ENCODE results near the gene PTPRT. TPM values are rescaled to one million over a fixed set of nuclear protein-coding genes. Genes with fewer than 3 reads are reported as not detected.

PTPRT gene
- total RNA-seq, 1 experiment from 2014 or later: 0.13 TPM

DNA sequence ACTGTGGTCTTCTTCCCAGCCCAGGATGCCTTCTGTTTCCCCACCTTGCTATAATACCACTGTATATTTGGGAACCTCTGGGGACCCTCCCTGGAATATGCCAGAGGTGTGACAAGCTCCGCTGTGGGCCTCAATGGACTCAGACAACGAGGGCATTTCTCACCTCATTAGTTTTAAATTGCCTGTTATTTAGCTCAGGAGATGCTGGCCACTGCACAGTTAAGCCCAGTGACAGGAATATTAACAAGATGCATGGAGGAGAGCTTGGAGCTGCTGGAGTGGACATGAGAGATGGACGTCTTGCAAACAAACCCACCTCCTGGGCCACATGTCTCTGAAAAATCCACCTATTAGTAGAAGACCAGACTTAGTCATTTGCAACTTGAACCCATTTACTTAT lies 1136.4 kb downstream of the PTPRT start:
- Histone ChIP-seq H3K4me1 (ENCODE audit: insufficient read depth, low read length) (no peaks in the 10 kb centered on the region), H2BK120ac (ENCODE audit: low read depth, low read length, poor library complexity, severe bottlenecking) (no peak overlapping the region), H3K4me2 (ENCODE audit: insufficient read depth, insufficient read length, low read length) (no peak overlapping the region), H3K9me3 (ENCODE audit: control insufficient read depth, low read depth, low read length) (no peaks in the 10 kb centered on the region), H3T11ph (ENCODE audit: low read length) (no peak overlapping the region), H4K8ac (replicated peaks; ENCODE audit: insufficient read length, low read depth, low read length) (no peak overlapping the region), H3K4ac (ENCODE audit: low read depth, low read length) (no peak overlapping the region), H4K20me1 (ENCODE audit: control insufficient read depth, insufficient read depth, insufficient read length) (no peaks in the 10 kb centered on the region), H3K79me2 (ENCODE audit: insufficient read depth, low read length) (no peaks in the 10 kb centered on the region), H3K18ac (ENCODE audit: insufficient read length, low read depth, low read length) (no peak overlapping the region), H4K91ac (ENCODE audit: insufficient read length, low read depth, low read length) (no peak overlapping the region), H3K14ac (ENCODE audit: insufficient read depth, low read length) (no peak overlapping the region), H3K23ac (ENCODE audit: insufficient read length, low read depth, low read length) (no peak overlapping the region), H2BK12ac (ENCODE audit: insufficient read length, low read depth, low read length) (no peak overlapping the region), H3K27ac (ENCODE audit: insufficient read length, low read depth, low read length) (no peak overlapping the region), H2BK20ac (ENCODE audit: low read depth, low read length, poor library complexity, severe bottlenecking) (no peak overlapping the region), H4K5ac (ENCODE audit: insufficient read length, low read depth, low read length) (no peak overlapping the region), H2BK15ac (ENCODE audit: low read depth, low read length) (no peak overlapping the region), H2AFZ (ENCODE audit: low read length) (no peak overlapping the region), H3K79me1 (ENCODE audit: insufficient read depth, low read depth, low read length, poor library complexity, severe bottlenecking) (no peaks in the 10 kb centered on the region), H2AK5ac (ENCODE audit: insufficient read length, low read length) (no peak overlapping the region), H3K56ac (ENCODE audit: insufficient read length, low read depth, low read length) (no peak overlapping the region), H3K9ac (ENCODE audit: extremely low read depth, insufficient read length, low read length) (no peak overlapping the region), H3K23me2 (ENCODE audit: insufficient read length, low read depth, low read length, poor library complexity, severe bottlenecking) (no peaks in the 10 kb centered on the region), H2BK5ac (ENCODE audit: insufficient read length, low read length) (no peak overlapping the region), H3K27me3 (ENCODE audit: insufficient read depth, low read length) (no peaks in the 10 kb centered on the region)
- H3K27ac Mint-ChIP-seq: no peak overlapping the region
- no CpG with 5 or more reads among the region's 3 CpGs for WGBS (ENCODE audit: extremely low coverage, insufficient read length, low lambda C conversion rate)
- H3K4me1 Mint-ChIP-seq: no peaks in the 10 kb centered on the region
- no peak for TF ChIP-seq CTCF (conservative IDR thresholded peaks at IDR 0.05)
- DNase-seq: no peak
- no peak overlapping the region for H3K4me3 Mint-ChIP-seq
- no peaks in the 10 kb centered on the region for H3K9me3 Mint-ChIP-seq
- peaks cover 2% of the 10 kb centered on the region; the same call in 1 of the 2 replicates for H3K27me3 Mint-ChIP-seq (ENCODE audit: low read depth)
- no peaks in the 10 kb centered on the region for H3K36me3 Mint-ChIP-seq (ENCODE audit: insufficient read depth in 1 of 3, low read depth in 3 of 3)
